WTC11 (cell line): ENCODE data around the gene CYP27A1.

Experiments
- CTCF ChIP-seq: fragments of 200-600 bp; IDR thresholded peaks from 2 replicates; pipeline ENCODE4 v1.8.0; 2022; ENCODE audit warnings: antibody characterized with exemption
- E2F1 ChIP-seq: sonication (generic); formaldehyde crosslinking; IDR thresholded peaks from 2 replicates; pipeline ENCODE4 v1.8.0; 2022; ENCODE audit warnings: mild to moderate bottlenecking, missing genetic modification reagents
- MYBL2 ChIP-seq: sonication (generic); formaldehyde crosslinking; IDR thresholded peaks from 2 replicates; pipeline ENCODE4 v1.8.1; 2023; ENCODE audit warnings: mild to moderate bottlenecking, moderate library complexity, missing genetic modification reagents
- SMAD3 ChIP-seq: sonication (generic); formaldehyde crosslinking; IDR thresholded peaks from 2 replicates; pipeline ENCODE4 v1.8.0; 2022; ENCODE audit warnings: missing genetic modification reagents, mild to moderate bottlenecking, borderline replicate concordance
- USF1 ChIP-seq: sonication (generic); formaldehyde crosslinking; IDR thresholded peaks from 2 replicates; pipeline ENCODE4 v1.8.0; 2022; ENCODE audit warnings: mild to moderate bottlenecking, missing genetic modification reagents
- USF2 ChIP-seq: sonication (generic); formaldehyde crosslinking; IDR thresholded peaks from 2 replicates; pipeline ENCODE4 v1.8.1; 2023; ENCODE audit warnings: mild to moderate bottlenecking, missing genetic modification reagents, moderate library complexity
- ZNF232 ChIP-seq: sonication (generic); formaldehyde crosslinking; IDR thresholded peaks from 2 replicates; pipeline ENCODE4 v1.8.0; 2022; ENCODE audit warnings: mild to moderate bottlenecking, missing genetic modification reagents

GRCh38 chr2:218812096-218812815, 30.3 kb downstream of the CYP27A1 start:
- TF ChIP-seq USF2 (CRISPR knock-in tag) = no peak
- TF ChIP-seq USF1 (CRISPR knock-in tag) = no peak
- no peak for TF ChIP-seq SMAD3 (CRISPR knock-in tag)
- TF ChIP-seq CTCF = no peak
- TF ChIP-seq MYBL2 (CRISPR knock-in tag) = no peak
- TF ChIP-seq ZNF232 (CRISPR knock-in tag) = no peak
- TF ChIP-seq E2F1 (CRISPR knock-in tag) = no peak
